Measurements from ENCODE around the gene CES3. TPM values are rescaled to one million over a fixed set of nuclear protein-coding genes. Genes with fewer than 3 reads are reported as not detected.

CES3 gene
- total RNA-seq, 1 experiment from 2014 or later: 0.64 TPM

DNA sequence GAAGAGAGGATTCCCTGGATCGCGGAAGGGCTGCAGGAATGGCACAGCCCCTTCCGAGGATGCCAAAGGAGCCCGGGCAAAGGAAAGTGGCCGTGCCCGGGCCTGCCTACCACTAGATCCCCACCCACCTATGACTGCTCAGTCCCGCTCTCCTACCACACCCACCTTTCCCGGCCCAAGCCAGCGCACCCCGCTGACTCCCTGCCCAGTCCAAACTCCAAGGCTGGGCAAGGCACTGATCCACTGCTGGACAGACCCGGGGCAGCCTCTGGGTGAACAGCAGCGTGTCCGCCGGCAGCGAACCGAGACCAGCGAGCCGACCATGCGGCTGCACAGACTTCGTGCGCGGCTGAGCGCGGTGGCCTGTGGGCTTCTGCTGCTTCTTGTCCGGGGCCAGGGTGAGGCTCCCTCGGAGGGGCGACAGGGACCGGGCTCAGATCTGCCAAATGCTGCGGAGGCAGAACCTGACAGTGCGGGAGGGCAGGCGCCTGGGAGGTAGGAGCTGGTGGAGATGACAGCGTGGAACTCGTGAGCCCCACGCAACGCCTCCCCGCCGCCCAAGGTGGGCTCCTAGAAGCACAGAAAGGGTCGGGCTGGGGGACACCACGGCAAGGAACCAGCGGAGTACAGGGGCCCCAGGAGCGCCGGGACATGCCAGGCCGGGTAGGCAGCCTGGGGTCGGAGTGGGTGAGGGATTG lies 25.6 kb upstream of the CES3 start, which contains the start of gene CES2:
Gene CES2, plus strand, starts transcription at position 203 of the 698 bp plus-strand sequence. Its CDS starts 120 bp downstream, at position 323.
- TF ChIP-seq, protein P1, sequence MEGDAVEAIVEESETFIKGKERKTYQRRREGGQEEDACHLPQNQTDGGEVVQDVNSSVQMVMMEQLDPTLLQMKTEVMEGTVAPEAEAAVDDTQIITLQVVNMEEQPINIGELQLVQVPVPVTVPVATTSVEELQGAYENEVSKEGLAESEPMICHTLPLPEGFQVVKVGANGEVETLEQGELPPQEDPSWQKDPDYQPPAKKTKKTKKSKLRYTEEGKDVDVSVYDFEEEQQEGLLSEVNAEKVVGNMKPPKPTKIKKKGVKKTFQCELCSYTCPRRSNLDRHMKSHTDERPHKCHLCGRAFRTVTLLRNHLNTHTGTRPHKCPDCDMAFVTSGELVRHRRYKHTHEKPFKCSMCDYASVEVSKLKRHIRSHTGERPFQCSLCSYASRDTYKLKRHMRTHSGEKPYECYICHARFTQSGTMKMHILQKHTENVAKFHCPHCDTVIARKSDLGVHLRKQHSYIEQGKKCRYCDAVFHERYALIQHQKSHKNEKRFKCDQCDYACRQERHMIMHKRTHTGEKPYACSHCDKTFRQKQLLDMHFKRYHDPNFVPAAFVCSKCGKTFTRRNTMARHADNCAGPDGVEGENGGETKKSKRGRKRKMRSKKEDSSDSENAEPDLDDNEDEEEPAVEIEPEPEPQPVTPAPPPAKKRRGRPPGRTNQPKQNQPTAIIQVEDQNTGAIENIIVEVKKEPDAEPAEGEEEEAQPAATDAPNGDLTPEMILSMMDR (IDR thresholded peaks at IDR 0.05; ENCODE audit: unreplicated experiment): no peak
- intact Hi-C loops (cut with micrococcal nuclease; ENCODE audit: unreplicated experiment): no loop called here
- H3K36me3 Mint-ChIP-seq (ENCODE audit: insufficient read depth, unreplicated experiment): peaks cover 45% of the 10 kb centered on the region
- DNase-seq: peak; percentile 63
- H3K4me1 Mint-ChIP-seq (ENCODE audit: low read depth, unreplicated experiment): peaks cover 44% of the 10 kb centered on the region
- H3K27ac Mint-ChIP-seq (ENCODE audit: unreplicated experiment): peak within 1 kb of the TSS; percentile 74
- BruUV-seq (replicated peaks): no TSS peak
- H3K4me3 Mint-ChIP-seq (ENCODE audit: low read depth, unreplicated experiment): peak within 1 kb of the TSS; percentile 92
- H3K27me3 Mint-ChIP-seq (ENCODE audit: unreplicated experiment): no peaks in the 10 kb centered on the region
- CTCF ChIA-PET: interaction anchor here (1.3 kb wide), 1 partner anchor 17 kb away, joined by 3 read pairs; the partner anchor contains the start of gene CDH16
- no peaks in the 10 kb centered on the region for H3K9me3 Mint-ChIP-seq (ENCODE audit: low read depth, unreplicated experiment)

DNA sequence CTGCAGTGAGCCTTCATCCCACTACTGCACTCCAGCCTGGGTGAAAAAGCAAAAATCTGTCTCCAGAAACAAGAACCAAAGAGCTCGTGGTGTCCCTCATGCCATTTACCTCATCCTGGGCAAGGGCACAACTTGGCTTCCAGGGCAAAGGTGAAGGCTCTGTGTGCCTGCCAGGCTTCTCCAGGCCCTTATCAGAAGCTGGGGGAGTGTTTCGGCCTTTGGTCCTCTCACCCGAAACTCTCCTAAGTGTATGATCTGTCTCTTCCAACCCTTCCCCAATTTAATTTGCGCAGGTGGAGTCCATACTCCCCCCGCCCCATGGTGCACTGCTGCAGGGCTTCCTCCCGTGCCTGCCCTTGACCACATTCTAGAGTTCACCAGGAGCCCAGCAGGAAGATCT lies 24.6 kb upstream of the CES3 start:
- H3K9me3 Mint-ChIP-seq (ENCODE audit: low read depth, unreplicated experiment): no peaks in the 10 kb centered on the region
- no TSS peak for BruUV-seq (replicated peaks)
- no peak overlapping the region for H3K27ac Mint-ChIP-seq (ENCODE audit: unreplicated experiment)
- TF ChIP-seq, protein P1 (IDR thresholded peaks at IDR 0.05; ENCODE audit: unreplicated experiment): no peak
- peaks cover 45% of the 10 kb centered on the region for H3K36me3 Mint-ChIP-seq (ENCODE audit: insufficient read depth, unreplicated experiment)
- no peaks in the 10 kb centered on the region for H3K27me3 Mint-ChIP-seq (ENCODE audit: unreplicated experiment)
- intact Hi-C loops (cut with micrococcal nuclease; ENCODE audit: unreplicated experiment): no loop called here
- DNase-seq: no peak
- peaks cover 41% of the 10 kb centered on the region for H3K4me1 Mint-ChIP-seq (ENCODE audit: low read depth, unreplicated experiment)
- CTCF ChIA-PET: interaction anchor here (1.0 to 1.3 kb wide), 2 partner anchors 9 to 18 kb away, joined by 3 to 4 read pairs; partner anchors contain the start of gene CDH16
- H3K4me3 Mint-ChIP-seq (ENCODE audit: low read depth, unreplicated experiment): peak overlapping the region; percentile 92

DNA sequence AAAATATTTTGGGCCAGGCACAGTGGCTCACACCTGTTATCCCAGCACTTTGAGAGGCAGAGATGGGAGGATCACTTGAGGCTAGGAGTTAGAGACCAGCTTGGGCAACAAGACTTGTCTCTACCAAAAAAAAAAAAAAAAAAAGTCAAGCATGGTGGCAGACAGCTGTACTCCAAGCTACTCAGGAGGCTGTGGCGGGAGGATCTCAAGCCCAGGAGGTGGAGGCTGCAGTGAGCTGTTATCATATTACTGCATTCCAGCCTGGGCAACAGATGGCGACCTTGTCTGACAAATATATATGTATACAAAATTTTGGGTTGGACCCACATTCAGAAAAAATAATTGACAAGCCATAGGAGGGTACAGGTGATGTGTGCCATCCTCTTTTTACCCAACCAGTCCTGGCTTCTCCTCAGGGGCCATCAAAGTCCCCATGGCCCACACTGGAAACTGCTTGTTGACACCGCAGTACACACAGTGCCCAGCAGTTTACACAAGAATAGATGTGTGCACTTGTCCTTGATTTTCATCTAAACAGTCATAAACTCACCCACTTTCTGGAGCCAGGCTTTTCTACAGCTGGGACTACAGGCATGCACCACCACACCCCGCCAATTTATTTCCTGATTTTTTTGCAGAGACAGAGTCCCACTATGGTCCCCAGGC lies 24.0 kb upstream of the CES3 start:
- CTCF ChIA-PET: interaction anchor here (1.0 to 1.3 kb wide), 2 partner anchors 10 to 18 kb away, joined by 3 to 4 read pairs; partner anchors contain the start of gene CDH16
- Mint-ChIP-seq H3K27me3 (ENCODE audit: unreplicated experiment) (no peaks in the 10 kb centered on the region), H3K9me3 (ENCODE audit: low read depth, unreplicated experiment) (no peaks in the 10 kb centered on the region), H3K27ac (ENCODE audit: unreplicated experiment) (no peak overlapping the region), H3K36me3 (ENCODE audit: insufficient read depth, unreplicated experiment) (peaks cover 42% of the 10 kb centered on the region), H3K4me3 (ENCODE audit: low read depth, unreplicated experiment) (no peak overlapping the region), H3K4me1 (ENCODE audit: low read depth, unreplicated experiment) (peaks cover 40% of the 10 kb centered on the region)
- TF ChIP-seq, protein P1 (IDR thresholded peaks at IDR 0.05; ENCODE audit: unreplicated experiment): no peak
- no TSS peak for BruUV-seq (replicated peaks)
- DNase-seq: no peak
- intact Hi-C loops (cut with micrococcal nuclease; ENCODE audit: unreplicated experiment): no loop called here

DNA sequence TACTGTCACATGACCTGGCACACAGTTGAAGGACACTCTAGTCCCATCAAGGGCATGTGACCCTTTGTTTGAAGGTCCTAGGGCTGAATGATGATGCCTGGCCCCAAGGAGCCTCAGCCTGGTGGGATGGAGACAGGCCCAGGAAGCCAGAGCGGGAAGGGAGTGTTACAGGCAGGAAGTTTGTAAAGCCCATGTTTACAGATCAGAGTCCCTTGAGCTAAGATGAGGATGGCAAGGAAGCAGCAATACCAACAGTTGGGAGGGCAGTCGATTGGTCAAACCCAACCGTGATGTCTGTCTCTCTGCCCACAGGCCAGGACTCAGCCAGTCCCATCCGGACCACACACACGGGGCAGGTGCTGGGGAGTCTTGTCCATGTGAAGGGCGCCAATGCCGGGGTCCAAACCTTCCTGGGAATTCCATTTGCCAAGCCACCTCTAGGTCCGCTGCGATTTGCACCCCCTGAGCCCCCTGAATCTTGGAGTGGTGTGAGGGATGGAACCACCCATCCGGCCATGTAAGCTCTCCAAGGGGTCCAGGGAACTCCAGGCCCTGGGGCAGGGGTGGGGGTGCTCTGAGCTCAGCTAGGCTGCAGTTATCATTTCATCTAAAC lies 23.2 kb upstream of the CES3 start:
- no peak overlapping the region for H3K27ac Mint-ChIP-seq (ENCODE audit: unreplicated experiment)
- H3K4me1 Mint-ChIP-seq (ENCODE audit: low read depth, unreplicated experiment): peaks cover 32% of the 10 kb centered on the region
- intact Hi-C loops (cut with micrococcal nuclease; ENCODE audit: unreplicated experiment): no loop called here
- TF ChIP-seq, protein P1 (IDR thresholded peaks at IDR 0.05; ENCODE audit: unreplicated experiment): no peak
- H3K9me3 Mint-ChIP-seq (ENCODE audit: low read depth, unreplicated experiment): no peaks in the 10 kb centered on the region
- no TSS peak for BruUV-seq (replicated peaks)
- H3K36me3 Mint-ChIP-seq (ENCODE audit: insufficient read depth, unreplicated experiment): peaks cover 43% of the 10 kb centered on the region
- CTCF ChIA-PET: no interaction called here
- no peak for DNase-seq
- no peak overlapping the region for H3K4me3 Mint-ChIP-seq (ENCODE audit: low read depth, unreplicated experiment)
- H3K27me3 Mint-ChIP-seq (ENCODE audit: unreplicated experiment): no peaks in the 10 kb centered on the region
